Adipocyte (in vitro differentiated cells): Measurements from ENCODE around the gene CAPN14.

ENCODE experiments used
- DNase-seq: peaks from one replicate; pipeline ENCODE4 v3.0.0-alpha.2; 2015; ENCODE audit warnings: low read depth
- H3K27me3 ChIP-seq: replicated peaks from 2 replicates; pipeline ENCODE4 v1.7.0; 2013; ENCODE audit warnings: mild to moderate bottlenecking, low read length, moderate library complexity; ENCODE audit not compliant: control insufficient read depth, insufficient read depth
- H3K36me3 ChIP-seq: 2 replicates; pipeline ENCODE4 v1.7.0; 2013; ENCODE audit warnings: low read length, mild to moderate bottlenecking, moderate library complexity; ENCODE audit not compliant: control insufficient read depth, insufficient read depth, severe bottlenecking
- H3K4me1 ChIP-seq: 2 replicates; pipeline ENCODE4 v1.7.0; 2013; ENCODE audit warnings: mild to moderate bottlenecking, low read length, moderate library complexity; ENCODE audit not compliant: control insufficient read depth, insufficient read depth
- H3K4me3 ChIP-seq: 2 replicates; pipeline ENCODE4 v1.7.0; 2013; ENCODE audit warnings: mild to moderate bottlenecking, low read length, moderate library complexity
- H3K9ac ChIP-seq: 2 replicates; pipeline ENCODE4 v1.7.0; 2013; ENCODE audit warnings: mild to moderate bottlenecking, low read length, moderate library complexity
- H3K9me3 ChIP-seq: 2 replicates; pipeline ENCODE4 v1.7.0; 2013; ENCODE audit warnings: mild to moderate bottlenecking, low read length, moderate library complexity; ENCODE audit not compliant: control insufficient read depth

The CAPN14 gene

DNA sequence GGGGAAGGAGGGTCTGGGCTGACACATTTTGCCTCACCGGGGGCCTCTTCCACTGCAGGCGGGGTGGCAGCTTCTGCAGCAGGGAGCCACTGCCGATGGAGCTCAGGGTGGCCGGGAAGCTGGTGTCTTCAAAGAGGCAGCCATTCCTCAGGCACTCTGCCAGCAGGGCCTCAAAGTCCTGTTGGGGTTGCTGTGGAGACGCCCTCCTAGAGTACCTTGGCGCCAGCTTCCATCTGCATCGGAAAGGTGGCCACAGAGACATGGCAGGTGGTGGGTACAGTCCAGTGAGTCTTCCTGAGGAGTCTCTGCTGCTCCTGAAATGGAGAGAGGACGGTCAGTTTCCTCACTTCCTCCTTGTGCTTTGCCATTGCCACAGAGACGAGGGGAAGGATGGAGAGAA is 12.1 kb downstream of the CAPN14 start:
- DNase-seq, result no peak
- Histone ChIP-seq H3K4me1 (no peaks in the 10 kb centered on the region), H3K27me3 (peaks cover 39% of the 10 kb centered on the region), H3K9ac (no peak overlapping the region), H3K36me3 (no peaks in the 10 kb centered on the region), H3K9me3 (no peaks in the 10 kb centered on the region), H3K4me3 (no peak overlapping the region)

DNA sequence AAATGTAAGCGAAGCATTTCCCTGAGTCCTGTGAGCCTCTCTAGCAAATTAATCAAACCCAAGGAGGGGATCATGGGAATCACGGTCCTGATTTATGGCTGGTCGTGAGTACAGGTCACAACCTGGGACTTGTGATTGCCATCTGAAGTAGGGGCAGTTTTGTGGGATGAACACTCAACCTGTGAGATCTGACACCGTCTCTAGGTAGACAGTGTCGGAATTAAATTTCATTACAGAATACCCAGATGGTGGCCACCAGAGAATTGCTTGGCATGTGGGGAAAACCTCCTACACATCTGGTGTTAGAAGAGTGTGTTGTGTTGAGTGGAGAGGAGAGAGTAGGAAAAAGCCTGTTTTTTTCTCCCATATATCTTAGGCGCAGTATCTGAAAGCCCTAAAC is 12.5 kb downstream of the CAPN14 start:
- Histone ChIP-seq H3K4me1 (no peaks in the 10 kb centered on the region), H3K4me3 (no peak overlapping the region), H3K27me3 (peaks cover 39% of the 10 kb centered on the region), H3K36me3 (no peaks in the 10 kb centered on the region), H3K9me3 (no peaks in the 10 kb centered on the region), H3K9ac (no peak overlapping the region)
- DNase-seq, result no peak

DNA sequence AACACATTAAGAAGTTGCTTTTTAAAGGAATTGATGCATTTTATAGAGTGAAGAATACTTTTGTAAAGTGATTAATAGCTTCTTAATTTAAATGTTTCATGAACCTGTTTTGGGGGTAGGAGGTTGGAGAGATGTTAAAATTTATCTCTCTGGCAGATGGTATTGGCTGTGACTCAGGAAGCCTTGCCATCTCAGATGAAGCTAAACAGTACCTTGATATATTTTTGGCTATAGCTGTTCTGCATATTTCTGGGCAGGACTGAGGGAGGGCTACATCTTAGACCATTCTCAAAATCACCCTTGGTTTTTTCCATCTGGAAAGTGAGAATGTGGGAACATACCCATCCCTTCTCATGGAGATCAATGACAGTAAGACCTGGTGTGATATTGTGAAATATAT is 13.4 kb downstream of the CAPN14 start:
- DNase-seq, result no peak
- H3K9me3 ChIP-seq, result no peaks in the 10 kb centered on the region
- peaks cover 34% of the 10 kb centered on the region for H3K27me3 ChIP-seq
- H3K4me1 ChIP-seq, result no peaks in the 10 kb centered on the region
- no peak overlapping the region for H3K9ac ChIP-seq
- H3K4me3 ChIP-seq, result no peak overlapping the region
- no peaks in the 10 kb centered on the region for H3K36me3 ChIP-seq

DNA sequence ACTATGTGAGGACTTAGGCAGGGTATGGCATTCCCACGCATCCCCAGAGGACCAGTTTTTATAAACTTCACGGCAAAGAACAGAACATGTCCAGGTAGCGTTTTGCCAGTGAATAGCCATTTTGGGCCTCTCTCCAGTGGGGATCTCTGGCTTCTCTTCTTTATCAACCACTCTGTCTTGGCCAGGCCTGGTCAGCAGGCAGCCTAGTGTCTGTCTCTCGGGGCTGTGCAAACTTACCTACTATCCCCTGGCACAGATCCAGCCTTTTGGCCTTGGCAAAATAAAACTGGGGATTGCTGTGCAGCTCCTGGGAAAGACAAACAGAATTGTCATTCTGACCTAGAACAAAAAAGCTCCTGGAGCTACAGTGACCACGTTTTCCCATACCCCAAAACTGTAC is 14.5 kb downstream of the CAPN14 start:
- Histone ChIP-seq H3K4me3 (no peak overlapping the region), H3K36me3 (no peaks in the 10 kb centered on the region), H3K9ac (no peak overlapping the region), H3K9me3 (no peaks in the 10 kb centered on the region), H3K4me1 (no peaks in the 10 kb centered on the region), H3K27me3 (peaks cover 37% of the 10 kb centered on the region)
- DNase-seq, result no peak

DNA sequence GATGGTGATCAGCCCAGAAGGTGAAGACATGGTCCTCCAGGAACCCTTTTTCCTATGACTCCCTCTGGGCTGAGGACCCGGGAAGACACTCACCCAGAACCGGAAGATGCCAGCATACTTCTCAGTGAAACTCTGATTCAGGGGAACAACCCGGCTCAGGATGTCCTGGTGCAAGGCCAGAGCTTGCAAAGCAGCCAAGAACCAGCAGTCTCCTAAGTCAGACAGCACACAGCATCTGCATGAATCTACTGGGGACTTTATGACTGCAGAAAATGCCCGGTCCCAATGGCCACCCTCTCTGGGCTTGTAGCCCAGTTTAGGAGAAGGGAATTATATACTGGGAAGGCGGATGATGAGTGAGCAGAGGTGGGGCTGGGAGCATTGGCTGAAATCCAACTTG is 15.3 kb downstream of the CAPN14 start:
- H3K4me3 ChIP-seq, result no peak overlapping the region
- no peak for DNase-seq
- H3K4me1 ChIP-seq, result no peaks in the 10 kb centered on the region
- no peaks in the 10 kb centered on the region for H3K36me3 ChIP-seq
- H3K27me3 ChIP-seq, result peaks cover 37% of the 10 kb centered on the region
- no peaks in the 10 kb centered on the region for H3K9me3 ChIP-seq
- H3K9ac ChIP-seq, result no peak overlapping the region

DNA sequence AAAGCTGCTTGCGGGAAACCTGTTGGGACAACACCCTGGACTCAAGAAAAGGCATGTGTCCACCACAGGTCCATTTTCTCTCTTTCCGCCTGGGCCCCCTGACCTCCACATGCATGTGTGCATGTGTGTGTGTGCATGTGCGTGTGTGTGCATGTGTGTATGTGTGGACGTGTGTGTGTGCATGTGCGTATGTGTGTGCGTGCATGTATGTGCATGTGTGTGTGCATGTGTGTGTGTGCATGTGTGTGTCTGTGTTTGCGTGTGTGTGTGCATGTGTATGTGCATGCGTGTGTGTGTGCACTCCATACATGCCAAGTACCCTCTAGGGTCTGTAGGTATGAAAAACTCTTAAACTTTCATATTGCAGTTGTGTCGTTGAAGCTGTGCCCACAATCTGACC is 16.3 kb downstream of the CAPN14 start:
- Histone ChIP-seq H3K4me1 (no peaks in the 10 kb centered on the region), H3K9ac (no peak overlapping the region), H3K9me3 (no peaks in the 10 kb centered on the region), H3K27me3 (peaks cover 37% of the 10 kb centered on the region), H3K36me3 (no peaks in the 10 kb centered on the region), H3K4me3 (no peak overlapping the region)
- DNase-seq, result no peak

DNA sequence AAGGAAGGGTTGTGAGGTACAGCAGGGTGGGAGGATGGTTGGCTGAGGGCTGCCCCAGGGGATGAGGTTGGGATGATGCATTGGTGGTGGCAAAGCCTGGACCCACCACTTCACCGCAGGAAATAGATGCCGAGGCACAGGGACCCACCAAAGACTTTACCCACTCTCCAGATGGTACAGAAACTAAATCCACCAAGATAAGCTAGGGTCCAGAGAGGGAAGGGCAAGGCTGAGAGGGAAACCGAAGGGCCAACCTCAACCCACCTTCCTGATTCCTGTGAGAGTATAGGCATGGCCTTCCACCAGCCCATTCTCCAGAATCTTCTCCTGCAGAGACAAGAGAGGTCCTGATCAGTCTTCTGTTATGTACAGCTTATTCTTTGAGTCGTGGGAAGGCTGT is 18.1 kb downstream of the CAPN14 start:
- no peak for DNase-seq
- H3K4me1 ChIP-seq, result no peaks in the 10 kb centered on the region
- H3K27me3 ChIP-seq, result peaks cover 29% of the 10 kb centered on the region
- H3K36me3 ChIP-seq, result no peaks in the 10 kb centered on the region
- H3K9ac ChIP-seq, result no peak overlapping the region
- H3K9me3 ChIP-seq, result no peaks in the 10 kb centered on the region
- H3K4me3 ChIP-seq, result no peak overlapping the region

DNA sequence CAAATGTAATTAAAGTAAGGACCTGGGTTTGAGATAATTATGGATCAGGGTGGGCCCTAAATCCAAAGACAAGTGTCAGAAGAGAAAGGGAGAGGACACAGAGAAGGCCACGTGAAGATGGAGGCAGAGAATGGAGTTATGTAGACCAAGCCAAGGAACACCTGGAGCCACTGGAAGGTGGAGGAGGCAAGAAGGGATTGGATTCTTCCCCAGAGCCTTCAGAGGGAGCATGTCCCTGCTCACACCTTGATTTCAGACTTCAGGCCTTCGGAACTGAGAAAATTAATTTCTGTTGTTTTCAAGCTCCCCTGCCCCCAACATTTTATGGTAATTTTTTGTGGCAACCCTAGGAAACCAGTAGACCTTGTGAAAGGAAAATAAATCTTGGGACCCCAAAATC is 19.6 kb downstream of the CAPN14 start:
- no peaks in the 10 kb centered on the region for H3K4me1 ChIP-seq
- no peak overlapping the region for H3K4me3 ChIP-seq
- DNase-seq, result no peak
- no peaks in the 10 kb centered on the region for H3K36me3 ChIP-seq
- no peak overlapping the region for H3K9ac ChIP-seq
- H3K27me3 ChIP-seq, result peaks cover 20% of the 10 kb centered on the region
- H3K9me3 ChIP-seq, result no peaks in the 10 kb centered on the region

DNA sequence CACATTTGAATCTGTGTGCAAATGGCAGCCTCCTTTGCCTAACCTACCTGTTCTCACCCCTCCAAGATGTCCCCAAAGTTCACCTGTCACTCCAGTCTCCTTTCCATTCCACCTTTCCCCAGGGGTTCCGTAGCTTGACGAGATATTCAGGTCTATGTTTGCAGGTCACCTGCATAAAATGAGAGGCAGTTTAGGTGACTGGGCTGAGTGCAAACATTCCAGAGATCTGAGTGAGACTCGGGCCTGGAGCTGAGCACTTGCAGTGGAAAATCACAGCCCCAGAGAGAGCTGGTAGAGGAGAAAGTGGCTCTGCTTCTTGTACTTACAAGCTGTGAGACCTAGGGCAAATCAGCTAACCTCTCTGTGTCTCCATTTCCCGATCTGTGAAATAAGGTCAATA is 20.1 kb downstream of the CAPN14 start:
- Histone ChIP-seq H3K36me3 (no peaks in the 10 kb centered on the region), H3K9ac (no peak overlapping the region), H3K9me3 (no peaks in the 10 kb centered on the region), H3K27me3 (peaks cover 20% of the 10 kb centered on the region), H3K4me3 (no peak overlapping the region), H3K4me1 (no peaks in the 10 kb centered on the region)
- no peak for DNase-seq

DNA sequence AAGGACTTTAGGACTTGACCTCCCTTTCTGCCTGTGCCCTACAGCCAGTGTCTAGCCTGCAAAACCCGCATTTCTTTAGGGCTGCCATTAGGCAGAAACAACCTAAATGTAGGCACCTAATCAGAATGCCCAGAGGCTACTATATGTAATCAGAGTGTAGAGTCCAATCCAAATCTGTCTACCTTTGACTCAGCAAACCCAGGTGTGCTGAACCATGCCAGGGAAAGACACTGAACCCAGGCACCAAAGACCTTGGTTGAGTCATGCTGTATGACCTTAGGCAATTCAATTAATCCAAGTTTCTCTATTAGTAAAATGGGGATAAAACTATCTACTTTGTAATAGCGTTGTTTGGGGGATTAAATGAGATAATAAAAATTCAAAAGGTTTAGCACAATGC is 20.7 kb downstream of the CAPN14 start:
- peaks cover 16% of the 10 kb centered on the region for H3K27me3 ChIP-seq
- H3K4me1 ChIP-seq, result no peaks in the 10 kb centered on the region
- no peak for DNase-seq
- no peaks in the 10 kb centered on the region for H3K9me3 ChIP-seq
- no peak overlapping the region for H3K4me3 ChIP-seq
- H3K36me3 ChIP-seq, result no peaks in the 10 kb centered on the region
- no peak overlapping the region for H3K9ac ChIP-seq

DNA sequence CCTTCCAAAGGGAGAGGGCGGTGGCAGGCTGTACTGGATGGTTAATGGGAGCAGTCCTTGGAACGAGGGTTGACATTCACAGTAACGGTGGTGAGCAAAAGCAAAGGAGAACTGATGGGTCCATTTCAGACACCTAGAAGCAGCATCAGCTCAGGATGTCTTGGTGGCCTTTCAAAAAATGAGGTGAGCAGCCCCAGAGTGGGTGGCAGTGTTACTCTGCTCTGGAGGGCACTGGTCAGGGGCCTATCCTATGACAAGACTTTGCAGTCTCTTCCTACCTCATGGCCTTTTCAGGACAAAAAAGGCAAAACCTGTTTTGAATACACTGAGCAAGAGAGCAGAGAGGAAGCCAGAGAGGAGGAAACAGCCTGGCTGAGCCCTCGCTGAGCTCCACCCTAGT is 23.5 kb downstream of the CAPN14 start:
- no peaks in the 10 kb centered on the region for H3K9me3 ChIP-seq
- no peak for DNase-seq

DNA sequence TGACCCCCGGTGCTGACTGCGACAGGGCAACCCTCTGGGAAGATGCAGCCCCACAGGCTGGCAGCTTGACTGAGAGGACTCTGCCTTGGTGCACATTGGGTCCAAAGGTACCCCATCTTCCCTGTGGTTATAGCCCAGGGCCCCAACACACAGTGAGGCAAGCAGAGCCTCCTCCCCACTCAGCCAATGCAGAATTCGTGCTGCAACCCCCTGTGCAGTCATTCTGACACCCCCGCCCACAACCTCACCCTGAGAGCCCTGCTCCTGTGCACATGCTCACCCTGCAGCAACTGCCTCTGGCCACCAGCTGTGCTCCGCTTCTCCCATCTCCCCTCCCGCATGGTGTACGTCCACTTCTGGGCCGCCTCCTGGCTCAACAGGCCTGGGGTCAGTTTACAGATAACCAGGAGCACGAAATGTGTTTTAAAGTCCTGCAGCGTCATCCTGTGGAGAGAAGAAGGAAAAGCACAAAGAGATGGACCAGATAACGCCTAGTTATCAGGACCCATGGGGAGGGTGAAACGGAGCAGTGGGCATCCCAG is 24.4 kb downstream of the CAPN14 start:
- DNase-seq, result no peak
- H3K9ac ChIP-seq, result no peak overlapping the region
- H3K9me3 ChIP-seq, result no peaks in the 10 kb centered on the region
- no peaks in the 10 kb centered on the region for H3K4me1 ChIP-seq
- peaks cover 11% of the 10 kb centered on the region for H3K27me3 ChIP-seq
- H3K36me3 ChIP-seq, result no peaks in the 10 kb centered on the region
- no peak overlapping the region for H3K4me3 ChIP-seq

More for the DNA sequence above, 23.5 kb downstream of the CAPN14 start:
- Histone ChIP-seq H3K4me3 (no peak overlapping the region), H3K36me3 (no peaks in the 10 kb centered on the region), H3K27me3 (peaks cover 5% of the 10 kb centered on the region), H3K4me1 (no peaks in the 10 kb centered on the region), H3K9ac (no peak overlapping the region)
